HCT116 (cell line): ENCODE results near the gene LAMTOR4. TPM values are rescaled to one million over a fixed set of nuclear protein-coding genes. Genes with fewer than 3 reads are reported as not detected.

Experiments
- ATAC-seq: fragments of 200-7000 bp; cut with Tn5 transposase; 2 replicates; pipeline ENCODE4 v1.9.1; 2020; ENCODE audit warnings: mild to moderate bottlenecking, moderate library complexity
- BruUV-seq: library from RNA; stranded (reverse); fragments of 400-500 nt; replicated peaks from 2 replicates; lab custom pipeline; 2021; lab: Mats Ljungman, UMichigan
- CTCF ChIA-PET: fragments of 300-600 bp; sonication (Branson Sonifier 250); formaldehyde crosslinking; loops from one replicate; lab custom pipeline; 2021; ENCODE audit warnings: antibody characterized with exemption; lab: Charles Lee
- POLR2A ChIA-PET: fragments of 300-600, 350-600 bp; sonication (Branson Sonifier 250); formaldehyde crosslinking; loops from one replicate; lab custom pipeline; 2021; ENCODE audit warnings: antibody characterized with exemption; lab: Charles Lee
- RAD21 ChIA-PET, 2 experiments: fragments of 300-600 bp; sonication (Branson Sonifier 250); formaldehyde crosslinking; loops; one replicate each; lab custom pipeline; 2023; ENCODE audit warnings: low total read pairs in 2 of 2; ENCODE audit not compliant: uncharacterized antibody in 2 of 2, unreplicated experiment in 2 of 2, low non-redundant PET in 1 of 2; lab: Charles Lee
- DNase-seq: peaks from one replicate; pipeline ENCODE4 v3.0.0-alpha.2; 2010; ENCODE audit warnings: low read depth, low spot score
- H2AFZ ChIP-seq: fragments of 200-600 bp; shearing (Covaris generic), sonication (generic); 2 replicates; pipeline ENCODE4 v1.6.1; 2017; ENCODE audit warnings: low read depth, mixed run types, mixed read lengths, antibody characterized with exemption, low read length; ENCODE audit not compliant: poor library complexity, severe bottlenecking
- H3K27ac ChIP-seq: 2 replicates; pipeline ENCODE4 v1.5.1; 2012; ENCODE audit warnings: low read depth, low read length
- H3K27me3 ChIP-seq: fragments of 200-600 bp; sonication (generic); 2 replicates; pipeline ENCODE4 v1.6.1; 2016; ENCODE audit warnings: mixed run types, low read length, mixed read lengths; ENCODE audit not compliant: insufficient read depth
- H3K36me3 ChIP-seq, 2 experiments: fragments of 200-500 bp in 1 of 2; fragments of 200-600 bp in 1 of 2; sonication (Bioruptor generic) in 1 of 2; sonication (generic) in 1 of 2; 2 replicates each; pipeline versions ENCODE4 v1.5.1 to v1.6.1; 2014 to 2016; ENCODE audit warnings: low read length in 2 of 2, inconsistent platforms in 1 of 2, mixed read lengths in 1 of 2, mixed run types in 1 of 2; ENCODE audit not compliant: insufficient read depth in 2 of 2, control insufficient read depth in 1 of 2
- H3K4me1 ChIP-seq, 2 experiments: fragments of 200-600 bp in 1 of 2; sonication (generic) in 1 of 2; 2 replicates each; pipeline versions ENCODE4 v1.5.1 to v1.6.1; 2012 to 2017; ENCODE audit warnings: low read length in 2 of 2, inconsistent platforms in 1 of 2, mild to moderate bottlenecking in 1 of 2, mixed read lengths in 1 of 2, mixed run types in 1 of 2, moderate library complexity in 1 of 2; ENCODE audit not compliant: insufficient read depth in 2 of 2, control insufficient read depth in 1 of 2
- H3K4me2 ChIP-seq: fragments of 200-600 bp; sonication (generic); 2 replicates; pipeline ENCODE4 v1.6.1; 2017; ENCODE audit warnings: mixed run types, low read length, mixed read lengths
- H3K4me3 ChIP-seq, 2 experiments: fragments of 200-600 bp in 1 of 2; sonication (generic) in 1 of 2; replicated peaks in 1 of 2; 2 replicates each; pipeline ENCODE4 v1.5.1; 2011 to 2016; ENCODE audit warnings: low read length in 2 of 2, control low read depth in 1 of 2, low read depth in 1 of 2, mild to moderate bottlenecking in 1 of 2, mixed read lengths in 1 of 2, mixed run types in 1 of 2
- H3K79me2 ChIP-seq: fragments of 200-600 bp; sonication (generic); 2 replicates; pipeline ENCODE4 v1.6.1; 2017; ENCODE audit warnings: mild to moderate bottlenecking, mixed run types, low read length, moderate library complexity, mixed read lengths; ENCODE audit not compliant: insufficient read depth
- H3K9ac ChIP-seq: fragments of 200-600 bp; sonication (generic); 2 replicates; pipeline ENCODE4 v1.6.1; 2016; ENCODE audit warnings: low read length, mixed read lengths
- H3K9me2 ChIP-seq: fragments of 200-600 bp; sonication (generic), shearing (Covaris generic); 2 replicates; pipeline ENCODE4 v1.6.1; 2017; ENCODE audit warnings: mixed run types, mild to moderate bottlenecking, moderate library complexity; ENCODE audit not compliant: insufficient read depth
- H3K9me3 ChIP-seq, 2 experiments: fragments of 200-500 bp in 1 of 2; fragments of 200-600 bp in 1 of 2; sonication (Bioruptor generic) in 1 of 2; sonication (generic) in 1 of 2; 2 replicates each; pipeline ENCODE4 v1.6.1; 2014 to 2017; ENCODE audit warnings: low read length in 2 of 2, mixed read lengths in 2 of 2, inconsistent platforms in 1 of 2, low read depth in 1 of 2, mild to moderate bottlenecking in 1 of 2, mixed run types in 1 of 2, moderate library complexity in 1 of 2; ENCODE audit not compliant: control insufficient read depth in 1 of 2, insufficient read depth in 1 of 2
- H4K20me1 ChIP-seq: fragments of 200-600 bp; sonication (generic), shearing (Covaris generic); 2 replicates; pipeline ENCODE4 v1.6.1; 2017; ENCODE audit warnings: mixed run types, mild to moderate bottlenecking, moderate library complexity; ENCODE audit not compliant: insufficient read depth
- CBX3 ChIP-seq: IDR thresholded peaks from 2 replicates; pipeline ENCODE4 v1.6.1; 2012; ENCODE audit warnings: low read depth
- EGR1 ChIP-seq: IDR thresholded peaks from 2 replicates; pipeline ENCODE4 v1.6.1; 2012; ENCODE audit warnings: low read depth
- ELF1 ChIP-seq: IDR thresholded peaks from 2 replicates; pipeline ENCODE4 v1.6.1; 2012; ENCODE audit warnings: low read depth, borderline replicate concordance
- EZH2 ChIP-seq: fragments of 200-600 bp; sonication (generic); IDR thresholded peaks from 2 replicates; pipeline ENCODE4 v1.6.1; 2017; ENCODE audit warnings: antibody characterized with exemption, mixed run types
- EZH2phosphoT487 ChIP-seq: fragments of 200-600 bp; IDR thresholded peaks from 2 replicates; pipeline ENCODE4 v1.6.1; 2018; ENCODE audit warnings: antibody characterized with exemption, borderline replicate concordance
- FOSL1 ChIP-seq: IDR thresholded peaks from 2 replicates; pipeline ENCODE4 v1.6.1; 2012; ENCODE audit warnings: low read depth
- JUND ChIP-seq: IDR thresholded peaks from 2 replicates; pipeline ENCODE4 v1.6.1; 2012
- MAX ChIP-seq: IDR thresholded peaks from 2 replicates; pipeline ENCODE4 v1.6.1; 2012
- POLR2A ChIP-seq: IDR thresholded peaks from 2 replicates; pipeline ENCODE4 v1.7.0; 2011; ENCODE audit warnings: borderline replicate concordance; ENCODE audit not compliant: insufficient read depth, insufficient read length; ENCODE audit errors: extremely low read depth
- POLR2AphosphoS5 ChIP-seq: IDR thresholded peaks from 2 replicates; pipeline ENCODE4 v1.6.1; 2011; ENCODE audit warnings: mild to moderate bottlenecking, low read depth, low read length, moderate library complexity
- SIN3A ChIP-seq: IDR thresholded peaks from 2 replicates; pipeline ENCODE4 v1.6.1; 2012; ENCODE audit warnings: low read depth
- SP1 ChIP-seq: IDR thresholded peaks from 2 replicates; pipeline ENCODE4 v1.6.1; 2012; ENCODE audit warnings: low read depth
- TCF7L2 ChIP-seq: IDR thresholded peaks from 2 replicates; pipeline ENCODE4 v1.7.0; 2011; ENCODE audit warnings: borderline replicate concordance, inconsistent platforms; ENCODE audit not compliant: insufficient read depth, insufficient read length; ENCODE audit errors: extremely low read depth
- ZFX ChIP-seq: fragments of 450-650 bp; IDR thresholded peaks from 2 replicates; pipeline ENCODE4 v1.6.1; 2017
- ZNF274 ChIP-seq: fragments of 200-500 bp; sonication (Bioruptor generic); IDR thresholded peaks from 2 replicates; pipeline ENCODE4 v1.6.1; 2014; ENCODE audit warnings: mild to moderate bottlenecking, low read depth, low read length, inconsistent platforms
- intact Hi-C: fragments of 100-400 bp; cut with micrococcal nuclease; formaldehyde crosslinking; loops from 2 replicates; pipeline ENCODE4 v1.10.0; 2022
- total RNA-seq: library from RNA; stranded (reverse); gene quantifications from one replicate; pipeline ENCODE4 v1.2.1, GENCODE V29; 2021; ENCODE audit not compliant: unreplicated experiment
- TF ChIP-seq, protein P1 (sequence below), 3 experiments: fragments of 200-600 bp in 1 of 3; sonication (generic) in 1 of 3; IDR thresholded peaks in 2 of 3; conservative IDR thresholded peaks in 1 of 3; 2 replicates each; pipeline ENCODE4 v1.5.1; 2012 to 2017; ENCODE audit warnings: low read depth in 2 of 3, low read length in 2 of 3, antibody characterized with exemption in 1 of 3, borderline replicate concordance in 1 of 3, control low read depth in 1 of 3, mild to moderate bottlenecking in 1 of 3, mixed read lengths in 1 of 3, mixed run types in 1 of 3, moderate library complexity in 1 of 3; ENCODE audit not compliant: insufficient read depth in 1 of 3
- TF ChIP-seq, protein P2 (sequence below): IDR thresholded peaks from 2 replicates; pipeline ENCODE4 v1.6.1; 2012; ENCODE audit warnings: low read depth
- TF ChIP-seq, protein P3 (sequence below): IDR thresholded peaks from 2 replicates; pipeline ENCODE4 v1.6.1; 2011; ENCODE audit warnings: mild to moderate bottlenecking, low read length, moderate library complexity; ENCODE audit not compliant: insufficient replicate concordance; ENCODE audit errors: extremely low read depth

LAMTOR4 gene
- total RNA-seq, 1 experiment from 2014 or later: 152 TPM

- ChIA-PET RAD21 (no interaction called here), POLR2A (interaction anchor here (3.0 kb wide), 1 partner anchor 26 kb away, joined by 16 read pairs; the partner anchor contains the start of genes AP4M1 and MCM7), CTCF (interaction anchor here (1.0 kb wide), 1 partner anchor 45 kb away, joined by 3 read pairs; no protein-coding TSS in a partner anchor)
- peak within 1 kb of the TSS; percentile 98 for H3K9ac ChIP-seq
- H2AFZ ChIP-seq: no peak within 1 kb of the TSS
- no peaks in the 10 kb centered on the region for H3K27me3 ChIP-seq
- no peaks in the 10 kb centered on the region for H4K20me1 ChIP-seq
- H3K9me3 ChIP-seq: no peaks in the 10 kb centered on the region
- DNase-seq (peak; percentile 87), ATAC-seq (peak; percentile 70)
- no peaks in the 10 kb centered on the region for H3K9me2 ChIP-seq
- intact Hi-C loops: no loop called here
- H3K4me1 ChIP-seq: peaks cover 37 to 54% of the 10 kb centered on the region in 2 experiments
- H3K79me2 ChIP-seq: peaks cover 9% of the 10 kb centered on the region; the same call in 1 of the 2 replicates
- peak within 1 kb of the TSS; percentile 98 for H3K27ac ChIP-seq
- BruUV-seq: no TSS peak
- H3K4me3 ChIP-seq: peak within 1 kb of the TSS; percentile 78 to 87
- H3K36me3 ChIP-seq: no peaks in the 10 kb centered on the region
- peak within 1 kb of the TSS; percentile 84 for H3K4me2 ChIP-seq
- TF ChIP-seq TCF7L2 (no peak), JUND (no peak), SIN3A (no peak), MAX (no peak), EZH2 (no peak), POLR2AphosphoS5 (peak; percentile 90), SP1 (no peak), EZH2phosphoT487 (no peak), EGR1 (no peak), FOSL1 (no peak), POLR2A (peak; percentile 92), ZFX (peak; percentile 44; the same call in 1 of the 2 replicates), CBX3 (no peak), ZNF274 (no peak), ELF1 (no peak)
- TF ChIP-seq, protein P1, sequence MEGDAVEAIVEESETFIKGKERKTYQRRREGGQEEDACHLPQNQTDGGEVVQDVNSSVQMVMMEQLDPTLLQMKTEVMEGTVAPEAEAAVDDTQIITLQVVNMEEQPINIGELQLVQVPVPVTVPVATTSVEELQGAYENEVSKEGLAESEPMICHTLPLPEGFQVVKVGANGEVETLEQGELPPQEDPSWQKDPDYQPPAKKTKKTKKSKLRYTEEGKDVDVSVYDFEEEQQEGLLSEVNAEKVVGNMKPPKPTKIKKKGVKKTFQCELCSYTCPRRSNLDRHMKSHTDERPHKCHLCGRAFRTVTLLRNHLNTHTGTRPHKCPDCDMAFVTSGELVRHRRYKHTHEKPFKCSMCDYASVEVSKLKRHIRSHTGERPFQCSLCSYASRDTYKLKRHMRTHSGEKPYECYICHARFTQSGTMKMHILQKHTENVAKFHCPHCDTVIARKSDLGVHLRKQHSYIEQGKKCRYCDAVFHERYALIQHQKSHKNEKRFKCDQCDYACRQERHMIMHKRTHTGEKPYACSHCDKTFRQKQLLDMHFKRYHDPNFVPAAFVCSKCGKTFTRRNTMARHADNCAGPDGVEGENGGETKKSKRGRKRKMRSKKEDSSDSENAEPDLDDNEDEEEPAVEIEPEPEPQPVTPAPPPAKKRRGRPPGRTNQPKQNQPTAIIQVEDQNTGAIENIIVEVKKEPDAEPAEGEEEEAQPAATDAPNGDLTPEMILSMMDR (IDR thresholded peaks at IDR 0.05 in 2 of 3, conservative IDR thresholded peaks at IDR 0.05 in 1 of 3; ENCODE audit: borderline replicate concordance in 1 of 3, insufficient read depth in 1 of 3, low read depth in 2 of 3, low read length in 2 of 3): no peak
- TF ChIP-seq, protein P2, sequence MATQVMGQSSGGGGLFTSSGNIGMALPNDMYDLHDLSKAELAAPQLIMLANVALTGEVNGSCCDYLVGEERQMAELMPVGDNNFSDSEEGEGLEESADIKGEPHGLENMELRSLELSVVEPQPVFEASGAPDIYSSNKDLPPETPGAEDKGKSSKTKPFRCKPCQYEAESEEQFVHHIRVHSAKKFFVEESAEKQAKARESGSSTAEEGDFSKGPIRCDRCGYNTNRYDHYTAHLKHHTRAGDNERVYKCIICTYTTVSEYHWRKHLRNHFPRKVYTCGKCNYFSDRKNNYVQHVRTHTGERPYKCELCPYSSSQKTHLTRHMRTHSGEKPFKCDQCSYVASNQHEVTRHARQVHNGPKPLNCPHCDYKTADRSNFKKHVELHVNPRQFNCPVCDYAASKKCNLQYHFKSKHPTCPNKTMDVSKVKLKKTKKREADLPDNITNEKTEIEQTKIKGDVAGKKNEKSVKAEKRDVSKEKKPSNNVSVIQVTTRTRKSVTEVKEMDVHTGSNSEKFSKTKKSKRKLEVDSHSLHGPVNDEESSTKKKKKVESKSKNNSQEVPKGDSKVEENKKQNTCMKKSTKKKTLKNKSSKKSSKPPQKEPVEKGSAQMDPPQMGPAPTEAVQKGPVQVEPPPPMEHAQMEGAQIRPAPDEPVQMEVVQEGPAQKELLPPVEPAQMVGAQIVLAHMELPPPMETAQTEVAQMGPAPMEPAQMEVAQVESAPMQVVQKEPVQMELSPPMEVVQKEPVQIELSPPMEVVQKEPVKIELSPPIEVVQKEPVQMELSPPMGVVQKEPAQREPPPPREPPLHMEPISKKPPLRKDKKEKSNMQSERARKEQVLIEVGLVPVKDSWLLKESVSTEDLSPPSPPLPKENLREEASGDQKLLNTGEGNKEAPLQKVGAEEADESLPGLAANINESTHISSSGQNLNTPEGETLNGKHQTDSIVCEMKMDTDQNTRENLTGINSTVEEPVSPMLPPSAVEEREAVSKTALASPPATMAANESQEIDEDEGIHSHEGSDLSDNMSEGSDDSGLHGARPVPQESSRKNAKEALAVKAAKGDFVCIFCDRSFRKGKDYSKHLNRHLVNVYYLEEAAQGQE: no peak
- TF ChIP-seq, protein P3, sequence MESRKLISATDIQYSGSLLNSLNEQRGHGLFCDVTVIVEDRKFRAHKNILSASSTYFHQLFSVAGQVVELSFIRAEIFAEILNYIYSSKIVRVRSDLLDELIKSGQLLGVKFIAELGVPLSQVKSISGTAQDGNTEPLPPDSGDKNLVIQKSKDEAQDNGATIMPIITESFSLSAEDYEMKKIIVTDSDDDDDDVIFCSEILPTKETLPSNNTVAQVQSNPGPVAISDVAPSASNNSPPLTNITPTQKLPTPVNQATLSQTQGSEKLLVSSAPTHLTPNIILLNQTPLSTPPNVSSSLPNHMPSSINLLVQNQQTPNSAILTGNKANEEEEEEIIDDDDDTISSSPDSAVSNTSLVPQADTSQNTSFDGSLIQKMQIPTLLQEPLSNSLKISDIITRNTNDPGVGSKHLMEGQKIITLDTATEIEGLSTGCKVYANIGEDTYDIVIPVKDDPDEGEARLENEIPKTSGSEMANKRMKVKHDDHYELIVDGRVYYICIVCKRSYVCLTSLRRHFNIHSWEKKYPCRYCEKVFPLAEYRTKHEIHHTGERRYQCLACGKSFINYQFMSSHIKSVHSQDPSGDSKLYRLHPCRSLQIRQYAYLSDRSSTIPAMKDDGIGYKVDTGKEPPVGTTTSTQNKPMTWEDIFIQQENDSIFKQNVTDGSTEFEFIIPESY: no peak
These were observed 21.5 kb upstream of the LAMTOR4 start, which contains the start of gene MBLAC1 for GRCh38 chr7:100126931-100127865. Gene MBLAC1, plus strand, starts transcription at chr7:100126967. Its CDS starts 429 bp downstream, at chr7:100127396.
